Glomerular endothelial cell (primary cell): ENCODE results near the gene INMT. TPM values are rescaled to one million over a fixed set of nuclear protein-coding genes. Genes with fewer than 3 reads are reported as not detected.

Source experiments
- DNase-seq: peaks from one replicate; pipeline ENCODE4 v3.0.0-alpha.2; 2011; ENCODE audit warnings: low read depth, low spot score; ENCODE audit errors: extremely low read depth
- total RNA-seq: library from RNA; depleted of rRNA; stranded (reverse); fragments of >200 nt; gene quantifications from 2 replicates; pipeline ENCODE4 v1.2.3, GENCODE V29; 2015

The INMT gene
- total RNA-seq, 1 donor from 2014 or later, result 0.12 TPM

DNA sequence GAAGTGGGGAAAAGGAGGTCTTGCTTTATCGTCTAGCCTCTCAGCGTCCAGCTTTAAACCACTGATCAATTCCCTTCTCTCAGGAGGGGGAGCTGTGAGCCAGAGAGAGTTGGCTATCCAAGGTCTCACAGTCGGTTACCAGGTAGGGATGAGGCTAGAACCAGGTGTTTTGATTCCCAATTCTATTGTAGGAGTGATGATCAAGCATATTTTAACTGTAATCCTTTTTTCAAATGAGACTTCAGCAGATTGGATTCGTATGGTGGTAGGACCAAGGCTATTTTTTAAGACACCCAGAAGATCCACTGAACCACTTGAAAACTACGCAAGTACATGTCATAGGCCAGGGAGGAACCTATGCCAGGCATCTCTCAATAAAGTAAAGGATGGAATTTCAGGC is 27.6 kb downstream of the INMT start:
- DNase-seq, result no peak

DNA sequence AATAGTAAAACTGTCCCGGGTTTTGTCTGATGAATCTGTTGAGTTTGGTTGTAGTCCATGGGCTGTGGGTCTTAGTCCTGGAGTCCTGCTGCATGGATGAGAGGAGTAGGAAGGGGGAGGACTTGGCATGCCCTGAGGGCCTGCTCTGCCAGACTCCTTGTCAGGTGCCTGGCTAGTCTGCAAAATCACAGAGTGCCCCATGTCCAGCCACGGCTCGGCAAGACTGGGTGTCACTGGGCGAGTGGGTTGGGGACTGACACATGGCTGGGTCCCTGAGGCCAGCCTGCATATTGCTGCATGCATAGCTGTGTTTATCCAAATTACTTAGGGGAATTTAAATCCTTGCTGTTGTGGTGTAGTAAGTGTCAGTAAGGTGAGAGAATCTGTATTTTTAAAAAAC is 29.0 kb downstream of the INMT start:
- no peak for DNase-seq

DNA sequence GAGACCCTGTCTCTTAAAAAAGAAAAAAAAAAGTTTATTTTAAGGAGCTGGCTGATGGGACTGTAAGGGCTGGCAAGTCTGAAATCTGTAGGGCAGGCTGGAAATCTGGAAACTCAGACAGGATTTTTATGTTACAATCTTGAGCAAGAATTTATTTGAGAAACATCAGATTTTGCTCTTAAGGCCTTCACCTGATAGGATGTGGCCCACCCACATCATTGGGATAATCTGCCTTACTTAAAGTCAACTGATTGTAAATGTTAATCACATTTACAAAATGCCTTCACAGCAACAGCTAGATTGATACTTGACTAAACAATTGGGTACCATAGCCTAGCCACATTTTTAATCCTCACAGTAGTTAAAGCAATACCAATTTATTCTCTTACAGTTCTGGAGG is 30.8 kb downstream of the INMT start:
- DNase-seq, result no peak

DNA sequence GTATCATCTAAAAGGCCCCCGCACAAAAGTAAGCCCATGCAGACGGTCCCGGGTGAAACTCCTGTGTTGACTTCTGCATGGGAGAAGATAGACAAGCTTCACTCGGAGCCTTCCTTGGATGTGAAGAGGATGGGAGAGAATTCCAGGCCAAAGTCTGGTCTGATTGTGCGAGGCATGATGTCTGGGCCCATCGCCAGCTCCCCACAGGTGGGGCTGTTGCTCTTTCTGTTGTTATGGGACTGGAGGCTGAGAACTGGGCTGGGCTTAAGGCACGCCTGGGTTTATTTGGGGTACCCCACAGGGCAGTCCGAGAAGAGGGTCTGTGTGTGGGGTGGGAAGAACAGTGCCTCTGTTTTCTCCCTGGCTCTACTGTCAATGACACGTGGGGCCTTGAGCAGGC is 33.9 kb downstream of the INMT start:
- no peak for DNase-seq

DNA sequence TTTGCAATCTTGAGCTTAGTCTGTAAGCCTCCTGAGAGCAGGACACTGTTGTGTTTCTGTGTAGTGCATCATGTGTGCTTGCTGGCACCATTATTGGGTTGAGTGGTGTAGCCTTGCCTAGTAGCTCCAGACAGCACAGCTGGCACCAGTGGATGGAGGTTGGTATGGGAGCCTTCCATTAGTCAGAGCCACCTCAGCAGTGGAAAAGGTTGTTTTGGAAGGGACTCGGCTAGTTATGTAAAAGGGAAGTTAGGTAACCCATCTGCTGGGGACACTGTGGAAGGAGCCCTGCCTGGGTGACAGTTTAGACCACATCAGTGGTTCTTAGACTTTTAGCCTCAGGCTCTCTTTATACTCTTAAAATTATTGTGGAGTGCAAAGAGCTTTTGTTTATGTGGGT is 35.6 kb downstream of the INMT start:
- no peak for DNase-seq

DNA sequence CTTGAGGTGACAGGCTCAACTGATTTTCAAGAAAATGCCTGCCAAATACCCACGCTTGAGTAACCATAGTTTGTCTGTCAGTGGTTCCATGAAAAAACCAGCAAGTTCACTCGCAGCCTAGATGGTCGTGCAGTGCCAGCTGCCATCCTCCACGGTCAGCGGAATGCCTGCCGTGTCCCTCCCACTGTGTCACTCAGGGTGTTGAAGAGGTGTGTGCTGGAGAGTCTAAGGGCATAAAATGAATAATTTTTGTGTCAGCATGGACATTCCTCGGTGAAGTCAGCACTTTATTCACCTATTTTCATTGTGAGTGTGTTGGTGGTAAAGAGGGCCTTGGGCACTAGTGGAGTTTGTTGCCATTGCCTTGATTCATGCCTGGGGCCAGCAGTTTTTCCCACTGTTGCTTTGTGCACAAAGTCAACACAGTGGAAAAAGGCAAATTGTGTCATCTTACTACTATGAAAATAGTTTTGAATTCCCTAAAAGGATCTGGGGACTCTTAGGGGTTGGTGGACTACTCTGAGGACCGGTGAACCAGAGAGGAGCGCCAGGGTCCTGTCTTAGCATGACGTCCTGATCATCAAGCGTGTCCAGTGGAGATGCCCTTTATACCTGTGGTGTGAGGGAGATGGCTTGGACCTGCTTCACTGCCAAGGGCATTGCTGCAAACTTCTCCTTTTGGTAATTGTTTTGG is 36.9 kb downstream of the INMT start:
- no peak for DNase-seq

DNA sequence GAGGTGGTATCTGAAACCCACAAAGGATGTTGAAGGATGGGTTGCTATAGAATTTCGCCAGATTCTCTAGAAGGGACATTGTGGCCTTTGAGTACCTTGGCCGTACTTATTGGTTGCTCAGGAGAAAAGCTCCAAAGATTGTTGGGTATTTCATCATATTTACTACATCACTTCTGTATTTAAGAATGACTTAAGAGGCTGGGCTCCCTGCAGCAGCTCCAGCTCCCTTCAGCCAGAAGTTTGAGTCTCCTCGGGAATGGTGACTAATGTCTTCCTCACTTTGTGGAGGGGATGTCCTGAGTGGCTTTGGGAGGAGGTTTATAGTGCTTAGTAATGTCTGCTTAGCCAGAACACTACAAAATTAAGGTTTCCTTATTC is 37.4 kb downstream of the INMT start:
- DNase-seq, result no peak

DNA sequence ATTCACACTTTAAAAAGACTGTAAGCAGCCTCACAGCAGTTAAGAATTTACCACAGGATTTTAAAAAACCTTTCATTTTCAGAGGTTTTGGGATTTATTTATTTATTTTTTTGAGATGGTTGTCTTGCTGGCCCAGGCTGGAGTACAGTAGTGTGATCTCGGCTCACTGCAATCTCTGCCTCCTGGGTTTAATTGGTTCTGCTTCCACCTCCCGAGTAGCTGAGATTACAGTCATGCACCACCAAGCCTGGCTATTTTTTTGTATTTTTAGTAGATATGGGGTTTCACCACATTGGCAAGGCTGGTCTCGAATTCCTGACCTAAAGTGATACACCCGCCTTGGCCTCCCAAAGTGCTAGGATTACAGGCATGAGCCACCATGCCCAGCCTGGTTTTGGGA is 38.4 kb downstream of the INMT start:
- DNase-seq, result no peak

DNA sequence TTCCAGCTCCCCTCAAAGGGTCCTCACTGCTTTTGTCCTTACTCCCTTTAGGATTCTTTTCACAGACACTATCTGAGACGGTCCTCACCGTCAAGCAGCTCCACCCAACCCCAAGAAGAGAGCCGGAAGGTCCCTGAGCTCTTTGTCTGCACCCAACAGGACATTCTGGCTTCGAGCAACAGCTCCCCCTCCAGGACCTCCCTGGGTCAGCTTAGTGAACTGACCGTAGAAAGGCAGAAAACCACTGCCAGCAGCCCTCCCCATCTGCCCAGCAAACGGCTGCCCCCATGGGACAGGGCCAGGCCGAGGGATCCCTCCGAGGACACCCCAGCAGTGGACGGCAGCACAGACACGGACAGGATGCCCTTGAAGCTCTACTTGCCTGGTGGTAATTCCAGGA is 39.2 kb downstream of the INMT start:
- DNase-seq, result no peak

DNA sequence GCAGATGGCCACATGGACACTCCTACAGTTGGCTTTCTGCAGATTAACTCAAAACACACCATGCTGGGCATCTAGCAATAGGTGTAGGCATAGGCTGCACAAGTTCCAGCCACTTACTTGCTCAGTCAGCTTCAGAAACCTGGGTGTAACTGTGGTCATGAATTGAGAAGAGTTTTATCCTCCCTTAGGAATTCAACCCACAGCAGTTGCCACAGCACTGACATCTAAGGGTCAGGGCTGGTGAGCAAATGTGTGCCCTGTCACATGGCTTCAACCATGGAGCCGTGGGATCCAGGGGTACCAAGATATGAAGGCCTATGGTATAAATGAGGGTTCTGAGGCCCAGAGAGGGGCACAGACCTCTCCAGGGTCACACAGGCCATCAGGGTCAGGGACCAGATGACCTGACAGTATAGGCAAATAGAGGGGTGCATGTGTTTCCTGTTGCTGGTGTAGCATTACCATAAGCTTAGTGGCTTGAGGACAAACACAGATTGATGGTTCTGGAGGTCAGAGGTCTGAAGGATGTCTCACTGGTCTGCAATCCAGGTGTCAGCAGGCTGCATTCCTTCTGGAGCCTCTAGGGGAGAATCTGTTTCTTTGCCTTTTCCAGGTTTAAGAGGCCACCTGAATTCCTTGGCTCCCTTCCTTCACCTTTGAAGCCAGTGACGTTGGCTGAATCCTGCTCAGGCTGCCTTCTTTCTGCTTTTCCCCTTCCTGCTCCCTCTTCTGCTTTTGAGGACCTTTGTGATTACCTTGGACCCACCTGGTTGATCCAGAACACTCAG is 43.4 kb downstream of the INMT start:
- DNase-seq, result no peak

DNA sequence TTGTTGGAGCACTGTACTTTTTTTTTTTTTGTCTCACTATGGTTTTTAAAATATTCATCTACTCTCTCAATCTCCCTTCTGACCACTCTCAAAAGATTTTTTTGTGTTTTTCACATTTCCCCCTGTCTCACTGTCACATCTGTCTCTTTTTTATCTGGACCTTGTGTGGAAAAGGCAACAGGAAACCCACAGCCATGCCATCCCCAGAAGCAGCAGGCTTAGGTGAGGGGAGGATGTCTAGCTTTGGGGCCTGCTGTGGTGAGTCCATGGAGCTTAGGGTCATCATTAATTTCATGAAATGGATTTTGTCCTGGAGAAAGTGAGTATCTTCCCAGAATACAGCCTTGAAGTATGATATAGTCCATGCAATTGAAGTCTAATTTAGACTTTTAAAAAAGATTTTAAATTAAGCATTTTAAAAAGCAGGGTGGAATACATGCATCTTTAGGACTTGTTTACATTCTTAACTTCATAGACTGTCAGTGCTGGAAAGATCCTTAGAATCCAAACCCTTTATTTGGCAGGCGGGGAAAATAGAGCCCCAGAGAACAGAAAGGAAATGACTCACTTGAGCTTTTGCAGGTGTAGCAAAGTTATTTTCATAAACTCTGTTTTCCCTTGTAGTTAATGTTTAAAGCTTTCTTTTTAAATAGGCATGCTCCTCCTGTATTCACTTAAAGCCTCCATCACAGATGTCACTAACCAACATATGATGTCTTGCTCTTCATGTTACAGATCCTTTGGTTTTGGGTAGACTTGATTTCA is 44.4 kb downstream of the INMT start:
- no peak for DNase-seq

DNA sequence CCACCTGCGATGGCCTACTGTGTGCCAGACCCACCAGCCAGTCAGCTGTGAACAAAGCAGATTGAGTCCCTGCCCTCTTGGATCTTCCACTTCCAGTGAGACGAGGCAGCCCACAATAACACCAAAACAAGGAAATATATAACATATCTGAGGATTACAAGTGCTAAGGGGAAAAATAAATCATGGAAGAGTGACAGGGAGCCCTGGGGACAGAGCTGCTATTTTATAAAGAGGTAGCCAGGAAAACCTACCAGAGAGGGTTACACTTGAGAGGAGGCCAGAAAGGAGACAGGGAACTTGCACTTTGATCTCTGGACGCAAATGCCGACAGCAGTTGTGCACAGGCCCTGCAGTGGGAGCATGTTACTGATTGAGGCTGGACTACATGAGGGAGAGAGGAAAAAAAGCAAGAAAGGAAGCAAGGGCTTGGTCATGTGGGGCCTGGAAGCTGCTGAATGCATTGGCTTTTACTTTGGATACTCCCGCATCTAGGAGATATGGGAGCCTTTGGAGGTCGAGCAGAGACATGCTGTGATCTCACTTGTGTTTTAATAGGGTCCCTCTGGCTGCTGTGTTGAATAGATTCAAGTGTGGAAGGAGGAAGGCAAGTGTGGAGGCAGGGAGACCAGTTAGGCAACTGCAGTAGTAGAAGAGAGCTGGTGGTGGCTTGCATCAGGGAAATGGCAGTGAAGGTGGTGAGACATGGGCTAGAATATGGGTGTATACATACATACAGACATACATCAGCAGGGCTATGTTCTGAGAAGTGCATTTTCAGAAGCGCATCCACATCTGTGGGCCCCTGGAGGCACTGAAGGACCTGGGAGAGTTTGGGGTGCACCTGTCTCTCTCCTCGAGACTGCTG is 45.5 kb downstream of the INMT start:
- no peak for DNase-seq

DNA sequence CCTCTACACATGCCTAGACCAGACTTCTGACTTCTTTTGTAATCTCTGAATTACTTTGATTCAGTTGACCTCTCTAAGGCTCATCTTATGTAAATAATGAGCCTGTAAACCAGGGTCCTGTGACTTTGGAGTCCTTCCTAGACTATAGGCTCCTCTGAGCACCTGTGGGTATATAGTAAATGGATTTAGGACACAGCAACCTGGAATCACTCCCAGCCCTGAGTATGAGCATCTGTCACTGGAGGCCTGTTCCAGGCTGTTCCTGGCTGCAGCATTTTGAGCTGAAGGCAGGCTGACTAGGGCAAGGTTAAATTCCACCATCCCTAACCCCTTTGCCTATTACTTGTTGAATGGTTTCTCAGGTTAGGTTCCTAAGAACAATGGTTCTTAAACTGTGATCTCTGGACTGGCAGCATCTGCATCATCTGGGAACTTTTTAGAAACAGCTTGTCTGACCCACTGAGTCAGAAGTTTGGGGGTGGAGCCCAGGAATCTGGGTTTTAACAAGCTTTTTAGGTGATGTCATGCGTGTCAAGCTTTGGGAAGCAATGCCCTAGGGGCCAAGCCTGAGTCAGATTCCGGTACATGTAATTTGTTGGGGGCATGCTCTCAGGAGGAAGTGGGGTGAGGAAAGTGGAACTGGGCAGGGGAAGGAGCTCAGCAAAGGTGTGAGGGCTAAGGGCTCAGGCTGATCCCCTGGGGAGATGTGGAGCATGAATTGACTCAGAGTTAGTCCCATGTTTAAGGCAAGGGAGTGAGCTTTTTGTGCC is 47.5 kb downstream of the INMT start:
- no peak for DNase-seq

DNA sequence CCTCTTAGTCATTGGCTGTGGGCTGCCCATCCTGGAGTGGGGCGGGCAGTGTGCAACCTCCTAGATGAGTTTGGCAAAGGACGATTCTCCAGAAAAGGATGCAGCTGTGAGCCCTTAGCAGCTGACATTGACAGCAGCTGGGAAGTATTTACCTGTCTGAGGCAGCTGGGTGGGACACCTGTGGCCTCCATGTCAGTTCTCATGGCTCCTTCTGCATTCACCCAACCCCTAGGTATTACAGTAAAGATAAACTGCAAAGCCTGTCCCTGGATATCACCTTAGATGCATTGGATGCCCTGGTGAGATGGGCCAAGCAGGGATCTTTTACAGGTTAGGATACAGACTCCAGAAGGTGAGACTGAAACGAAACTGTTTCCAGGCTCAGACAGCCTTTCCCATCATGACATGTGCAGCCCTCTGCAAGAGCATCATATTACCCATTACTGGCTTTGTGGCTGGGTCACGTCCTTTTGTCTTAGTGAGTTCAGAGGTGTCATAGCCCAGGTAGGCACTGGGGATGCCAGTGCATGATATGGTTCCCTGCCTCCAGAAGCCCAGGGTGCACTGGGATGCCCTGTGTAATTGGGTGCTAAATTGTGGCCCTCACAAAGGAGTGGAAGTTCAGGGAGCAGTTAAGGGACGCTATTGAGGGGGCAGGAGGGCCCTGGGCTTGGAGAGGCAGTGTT is 48.2 kb downstream of the INMT start:
- no peak for DNase-seq

DNA sequence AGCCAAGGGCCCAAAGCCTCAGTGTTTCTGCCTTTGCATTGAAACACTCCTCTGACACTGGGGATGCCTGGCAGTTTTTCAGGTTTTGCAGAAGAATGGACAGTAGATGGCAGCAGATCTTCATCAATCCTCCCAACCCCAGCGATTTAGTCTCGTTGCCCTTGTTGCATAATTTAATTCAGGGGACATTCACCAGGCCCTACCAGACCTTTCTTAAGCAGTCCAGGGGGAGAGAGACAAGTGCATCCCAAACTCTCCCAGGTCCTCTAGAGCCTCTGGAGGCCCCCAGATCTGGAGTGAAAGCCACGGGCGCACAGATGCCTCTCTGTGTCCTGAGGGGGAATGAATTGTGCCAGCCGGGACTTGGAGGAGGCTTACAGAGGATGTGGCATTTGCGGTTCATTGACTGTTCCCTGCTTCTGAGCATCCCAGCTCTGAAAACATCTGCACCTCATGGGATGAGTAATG is 48.9 kb downstream of the INMT start:
- no peak for DNase-seq

DNA sequence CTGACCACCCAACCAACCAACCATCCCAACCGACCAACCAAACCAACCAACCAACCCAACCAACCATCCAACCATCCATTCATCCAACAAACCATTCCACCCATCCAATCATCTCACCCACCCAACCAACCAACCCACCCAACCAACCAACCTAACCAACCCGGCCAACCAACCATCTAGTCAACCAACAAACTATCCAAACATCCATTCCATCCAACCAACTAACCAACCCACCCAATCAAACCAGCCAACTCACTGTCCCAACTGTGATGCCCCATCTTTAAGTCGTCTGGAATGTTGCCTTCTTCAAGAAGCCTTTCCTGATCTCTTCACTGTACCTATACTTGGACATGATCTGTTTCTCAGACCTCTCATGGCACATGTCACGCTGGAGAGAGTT is 50.9 kb downstream of the INMT start:
- no peak for DNase-seq

DNA sequence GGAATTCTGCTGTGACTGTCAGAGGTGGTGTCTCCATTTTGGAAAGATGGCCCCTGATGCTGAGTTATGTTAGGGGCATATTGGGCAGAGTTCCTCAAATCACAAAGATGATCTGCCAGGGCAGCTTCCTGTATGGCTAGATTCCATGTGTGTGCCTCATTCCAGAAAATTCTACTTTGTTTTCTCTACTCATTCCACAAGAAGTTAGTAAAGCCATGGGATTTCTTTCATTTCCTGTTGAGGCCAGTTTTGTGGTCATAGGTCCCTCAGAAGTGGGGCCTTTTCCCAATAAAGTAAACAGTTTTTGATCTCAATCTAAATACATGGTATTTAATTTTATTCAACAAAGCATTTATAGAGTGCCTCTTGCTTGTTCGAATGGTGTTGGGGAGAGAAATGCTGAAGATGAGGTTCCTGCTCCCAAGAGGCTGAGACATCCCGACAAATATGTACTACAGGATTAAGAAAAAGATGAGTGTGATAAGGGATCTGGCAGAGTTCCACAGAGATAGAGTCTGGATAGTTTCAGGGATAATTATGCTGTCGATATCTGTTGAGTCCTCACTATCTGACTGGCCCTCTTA is 52.2 kb downstream of the INMT start:
- DNase-seq, result no peak

DNA sequence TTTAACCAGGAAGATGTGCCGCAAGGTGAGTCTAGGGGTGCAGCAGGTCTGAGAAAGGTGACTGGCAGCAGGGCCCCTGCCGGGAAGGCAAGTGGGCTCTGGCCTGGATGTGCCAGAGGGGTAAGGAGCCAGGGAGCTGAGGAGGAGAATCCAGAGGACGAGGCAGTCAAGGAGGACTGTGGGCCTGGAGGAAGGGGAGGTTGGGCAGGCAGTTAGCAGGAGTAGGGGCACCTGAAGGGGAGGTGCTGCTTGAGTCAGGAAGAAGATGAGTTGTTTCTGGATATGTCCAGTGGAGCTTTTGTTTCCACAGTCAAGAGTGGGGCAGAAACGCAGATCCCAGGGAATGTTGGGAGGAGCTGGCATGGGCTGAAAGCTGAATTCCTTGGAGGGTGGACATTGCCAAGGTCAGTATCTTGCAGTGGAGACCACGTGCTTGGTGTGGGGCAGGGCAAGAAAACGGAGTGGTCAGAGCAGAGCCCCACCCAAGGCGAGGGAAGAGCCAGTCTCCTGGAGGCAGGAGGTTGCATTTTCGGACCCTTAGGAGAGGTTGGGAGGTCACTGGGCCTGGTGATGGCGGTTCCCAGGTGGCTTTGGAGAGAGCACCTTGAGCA is 53.3 kb downstream of the INMT start:
- DNase-seq, result no peak

DNA sequence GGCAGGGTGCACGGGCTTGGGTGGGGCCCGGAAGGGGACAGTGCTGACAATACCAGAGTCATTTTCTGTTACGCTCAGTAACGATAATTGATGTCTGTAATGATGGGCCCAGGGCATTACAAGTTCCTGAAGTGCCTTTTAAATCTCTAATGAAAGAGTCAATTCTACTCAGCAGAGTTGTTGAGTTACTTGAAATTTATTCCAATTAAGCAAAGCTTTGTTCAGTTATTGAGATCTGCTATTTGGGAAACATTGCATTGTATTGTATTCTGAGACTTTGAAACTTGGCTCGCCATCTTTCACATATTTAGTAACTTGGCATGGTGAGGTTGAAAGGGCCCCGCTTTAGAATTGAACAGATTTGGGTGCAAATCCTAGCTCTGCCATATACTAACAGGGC is 54.0 kb downstream of the INMT start:
- no peak for DNase-seq
